GM18868 (cell line): ENCODE measurements around the gene C5orf63.
"Not testable (repeated sequence)": the region's sequence is repeated elsewhere in the genome, so short reads cannot be mapped to it uniquely, and the experiment has no call there.

Experiments used
- ATAC-seq: cut with Tn5 transposase; IDR thresholded peaks from one replicate; pipeline ENCODE4 v1.9.1; 2021; ENCODE audit warnings: mild to moderate bottlenecking, moderate library complexity; ENCODE audit not compliant: unreplicated experiment

Gene C5orf63

GRCh38 chr5:127010362-127010761 lies 62.9 kb downstream of the C5orf63 start:
- no peak for ATAC-seq

GRCh38 chr5:127009784-127010183 lies 63.5 kb downstream of the C5orf63 start:
- no peak for ATAC-seq

- ATAC-seq = no peak
Observed at GRCh38 chr5:127008300-127008975, 64.9 kb downstream of the C5orf63 start.

- ATAC-seq = no peak
Observed at GRCh38 chr5:127007522-127007921, 65.8 kb downstream of the C5orf63 start.

- ATAC-seq = no peak
Observed at GRCh38 chr5:127006744-127007143, 66.6 kb downstream of the C5orf63 start.

GRCh38 chr5:127005282-127005681 lies 68.0 kb downstream of the C5orf63 start:
- not testable (repeated sequence) for ATAC-seq

- ATAC-seq = no peak
Observed at GRCh38 chr5:127004721-127005120, 68.6 kb downstream of the C5orf63 start.

- no peak for ATAC-seq
Observed at GRCh38 chr5:127003798-127004495, 69.4 kb downstream of the C5orf63 start.

GRCh38 chr5:127002390-127002789 lies 70.9 kb downstream of the C5orf63 start:
- ATAC-seq = no peak

- no peak for ATAC-seq
Observed at GRCh38 chr5:127001621-127002296, 71.5 kb downstream of the C5orf63 start.
